ENCODE results near the gene ABL1.

DNA sequence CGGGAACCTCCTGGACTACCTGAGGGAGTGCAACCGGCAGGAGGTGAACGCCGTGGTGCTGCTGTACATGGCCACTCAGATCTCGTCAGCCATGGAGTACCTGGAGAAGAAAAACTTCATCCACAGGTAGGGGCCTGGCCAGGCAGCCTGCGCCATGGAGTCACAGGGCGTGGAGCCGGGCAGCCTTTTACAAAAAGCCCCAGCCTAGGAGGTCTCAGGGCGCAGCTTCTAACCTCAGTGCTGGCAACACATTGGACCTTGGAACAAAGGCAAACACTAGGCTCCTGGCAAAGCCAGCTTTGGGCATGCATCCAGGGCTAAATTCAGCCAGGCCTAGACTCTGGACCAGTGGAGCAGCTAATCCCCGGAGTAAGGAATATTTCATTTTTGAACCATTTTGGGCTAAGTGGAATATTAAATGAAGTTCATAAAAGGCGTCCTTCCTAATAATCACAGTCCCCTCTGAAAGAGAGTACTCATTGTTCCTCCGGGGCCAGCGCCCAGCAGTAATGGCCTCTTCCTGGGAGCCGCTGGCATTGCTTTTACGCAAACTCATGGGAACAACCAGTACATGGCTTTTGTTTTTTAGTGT, 38.0 kb downstream of the ABL1 start:
- TF ChIP-seq, protein P1, sequence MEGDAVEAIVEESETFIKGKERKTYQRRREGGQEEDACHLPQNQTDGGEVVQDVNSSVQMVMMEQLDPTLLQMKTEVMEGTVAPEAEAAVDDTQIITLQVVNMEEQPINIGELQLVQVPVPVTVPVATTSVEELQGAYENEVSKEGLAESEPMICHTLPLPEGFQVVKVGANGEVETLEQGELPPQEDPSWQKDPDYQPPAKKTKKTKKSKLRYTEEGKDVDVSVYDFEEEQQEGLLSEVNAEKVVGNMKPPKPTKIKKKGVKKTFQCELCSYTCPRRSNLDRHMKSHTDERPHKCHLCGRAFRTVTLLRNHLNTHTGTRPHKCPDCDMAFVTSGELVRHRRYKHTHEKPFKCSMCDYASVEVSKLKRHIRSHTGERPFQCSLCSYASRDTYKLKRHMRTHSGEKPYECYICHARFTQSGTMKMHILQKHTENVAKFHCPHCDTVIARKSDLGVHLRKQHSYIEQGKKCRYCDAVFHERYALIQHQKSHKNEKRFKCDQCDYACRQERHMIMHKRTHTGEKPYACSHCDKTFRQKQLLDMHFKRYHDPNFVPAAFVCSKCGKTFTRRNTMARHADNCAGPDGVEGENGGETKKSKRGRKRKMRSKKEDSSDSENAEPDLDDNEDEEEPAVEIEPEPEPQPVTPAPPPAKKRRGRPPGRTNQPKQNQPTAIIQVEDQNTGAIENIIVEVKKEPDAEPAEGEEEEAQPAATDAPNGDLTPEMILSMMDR (IDR thresholded peaks at IDR 0.05; ENCODE audit: low read depth, low read length, poor library complexity, severe bottlenecking) = no peak
- no peak for TF ChIP-seq EZH2phosphoT487 (IDR thresholded peaks at IDR 0.05; ENCODE audit: borderline replicate concordance, low read length)
